IMR-90 (cell line): ENCODE data around the gene CCT3. TPM values are rescaled to one million over a fixed set of nuclear protein-coding genes. Genes with fewer than 3 reads are reported as not detected.

Experiments used
- ATAC-seq: fragments of 200-7000 bp; cut with Tn5 transposase; 2 replicates; pipeline ENCODE4 v1.9.1; 2020; ENCODE audit warnings: low read depth, mild to moderate bottlenecking, moderate library complexity
- BruUV-seq: library from RNA; stranded (reverse); fragments of 400-500 nt; replicated peaks from 2 replicates; lab custom pipeline; 2021; lab: Mats Ljungman, UMichigan
- CTCF ChIA-PET: fragments of 300-600 bp; formaldehyde crosslinking; extraction: SDS; loops from one replicate; lab custom pipeline; 2021; ENCODE audit warnings: antibody characterized with exemption; lab: Yijun Ruan, JAX
- POLR2A ChIA-PET: fragments of 300-600 bp; sonication (Branson Sonifier 250); formaldehyde crosslinking; loops from one replicate; lab custom pipeline; 2022; ENCODE audit warnings: antibody characterized with exemption; ENCODE audit not compliant: unreplicated experiment; lab: Charles Lee
- DNase-seq: peaks from one replicate; pipeline ENCODE4 v3.0.0; 2013
- H2AFZ ChIP-seq: replicated peaks from 2 replicates; pipeline ENCODE3; 2013; ENCODE audit warnings: low read length, mild to moderate bottlenecking; ENCODE audit not compliant: poor library complexity
- H2AK5ac ChIP-seq: 2 replicates; pipeline ENCODE4 v1.6.1; 2013; ENCODE audit warnings: low read depth, low read length, inconsistent platforms
- H2AK9ac ChIP-seq: replicated peaks from 2 replicates; pipeline ENCODE3; 2013; ENCODE audit warnings: mild to moderate bottlenecking, low read depth, low read length, moderate library complexity; ENCODE audit not compliant: poor library complexity
- H2BK120ac ChIP-seq: 2 replicates; pipeline ENCODE4 v1.6.1; 2013; ENCODE audit warnings: low read depth, low read length, inconsistent platforms
- H2BK15ac ChIP-seq: 3 replicates; pipeline ENCODE4 v1.6.1; 2013; ENCODE audit warnings: low read depth, low read length, inconsistent platforms
- H2BK20ac ChIP-seq: 2 replicates; pipeline ENCODE4 v1.6.1; 2013; ENCODE audit warnings: low read depth, mild to moderate bottlenecking, inconsistent platforms, low read length, moderate library complexity
- H2BK5ac ChIP-seq: 2 replicates; pipeline ENCODE4 v1.6.1; 2013; ENCODE audit warnings: mild to moderate bottlenecking, low read depth, low read length, inconsistent platforms; ENCODE audit not compliant: poor library complexity, severe bottlenecking
- H3K14ac ChIP-seq: replicated peaks from 2 replicates; pipeline ENCODE4 v1.6.1; 2013; ENCODE audit warnings: low read depth, low read length, inconsistent platforms
- H3K18ac ChIP-seq: 2 replicates; pipeline ENCODE4 v1.6.1; 2013; ENCODE audit warnings: low read depth, low read length, control low read depth
- H3K23ac ChIP-seq: 2 replicates; pipeline ENCODE4 v1.6.1; 2013; ENCODE audit warnings: low read depth, low read length, inconsistent platforms
- H3K27ac ChIP-seq: 2 replicates; pipeline ENCODE4 v1.5.1; 2013; ENCODE audit warnings: mild to moderate bottlenecking, control low read depth, low read length; ENCODE audit not compliant: insufficient read depth
- H3K27me3 ChIP-seq: 2 replicates; pipeline ENCODE4 v1.6.1; 2013; ENCODE audit warnings: low read length; ENCODE audit not compliant: control insufficient read depth, insufficient read depth
- H3K36me3 ChIP-seq: 2 replicates; pipeline ENCODE4 v1.6.1; 2013; ENCODE audit warnings: low read length, mixed read lengths; ENCODE audit not compliant: control insufficient read depth, insufficient read depth
- H3K4ac ChIP-seq: 2 replicates; pipeline ENCODE4 v1.6.1; 2013; ENCODE audit warnings: low read depth, low read length, inconsistent platforms
- H3K4me1 ChIP-seq: 2 replicates; pipeline ENCODE4 v1.6.1; 2013; ENCODE audit warnings: low read length, mixed read lengths; ENCODE audit not compliant: control insufficient read depth, insufficient read depth
- H3K4me2 ChIP-seq: 2 replicates; pipeline ENCODE4 v1.6.1; 2013; ENCODE audit warnings: low read depth, mild to moderate bottlenecking, control low read depth, low read length, moderate library complexity
- H3K4me3 ChIP-seq: 2 replicates; pipeline ENCODE4 v1.5.1; 2013; ENCODE audit warnings: low read depth, mild to moderate bottlenecking, control low read depth, low read length, moderate library complexity; ENCODE audit not compliant: insufficient read depth
- H3K56ac ChIP-seq: 2 replicates; pipeline ENCODE4 v1.6.1; 2013; ENCODE audit warnings: low read length, inconsistent platforms; ENCODE audit not compliant: insufficient read depth; ENCODE audit errors: extremely low read depth
- H3K79me1 ChIP-seq, 2 experiments: 2 replicates each; pipeline ENCODE4 v1.6.1; 2013; ENCODE audit warnings: low read length in 2 of 2, inconsistent platforms in 1 of 2, low read depth in 1 of 2
- H3K9ac ChIP-seq: 2 replicates; pipeline ENCODE4 v1.6.1; 2013; ENCODE audit warnings: low read depth, low read length, control low read depth
- H3K9me1 ChIP-seq: 2 replicates; pipeline ENCODE4 v1.6.1; 2013; ENCODE audit warnings: low read length, inconsistent platforms; ENCODE audit not compliant: insufficient read depth
- H3K9me3 ChIP-seq: 2 replicates; pipeline ENCODE4 v1.6.1; 2013; ENCODE audit warnings: low read length; ENCODE audit not compliant: control insufficient read depth, insufficient read depth
- H4K20me1 ChIP-seq: 2 replicates; pipeline ENCODE4 v1.6.1; 2013; ENCODE audit warnings: low read length, inconsistent platforms; ENCODE audit not compliant: insufficient read depth
- H4K5ac ChIP-seq: 2 replicates; pipeline ENCODE4 v1.6.1; 2013; ENCODE audit warnings: mild to moderate bottlenecking, low read depth, low read length, control low read depth
- H4K8ac ChIP-seq, 2 experiments: 2 replicates each; pipeline ENCODE4 v1.6.1; 2013; ENCODE audit warnings: low read depth in 2 of 2, low read length in 2 of 2, control low read depth in 1 of 2, inconsistent platforms in 1 of 2
- H4K91ac ChIP-seq: 2 replicates; pipeline ENCODE4 v1.6.1; 2013; ENCODE audit warnings: low read depth, low read length, inconsistent platforms; ENCODE audit not compliant: insufficient read depth
- MAZ ChIP-seq: IDR thresholded peaks from 2 replicates; pipeline ENCODE4 v1.6.1; 2012; ENCODE audit warnings: low read depth, mild to moderate bottlenecking, low read length, improper control_type of control experiment, moderate library complexity, borderline replicate concordance
- WGBS, 2 experiments: methylation state at CpG; one replicate each; pipeline versions ENCODE4 v1.1.5 to v1.1.7; 2013; ENCODE audit warnings: missing lambda C conversion rate in 2 of 2; ENCODE audit not compliant: insufficient read length in 1 of 2; ENCODE audit errors: extremely low coverage in 2 of 2; 5-methylcytosine and 5-hydroxymethylcytosine counted together
- dilution Hi-C: fragments of 300-500 bp; cut with HindIII; formaldehyde crosslinking; loops from one replicate; pipeline ENCODE4 v1.14.3; 2018; ENCODE audit warnings: low sequenced_read_pairs; ENCODE audit not compliant: unreplicated experiment
- in situ Hi-C: fragments of 300-500 bp; cut with MboI; formaldehyde crosslinking; loops from 3 replicates; pipeline ENCODE4 v1.14.3; 2019; ENCODE audit warnings: low sequenced_read_pairs, inconsistent platforms, mixed read lengths
- intact Hi-C: fragments of 100-400 bp; cut with micrococcal nuclease; formaldehyde crosslinking; loops from 2 replicates; pipeline ENCODE4 v1.10.0; 2022
- polyA plus RNA-seq, 3 experiments: library from polyadenylated mRNA; depleted of rRNA; stranded (reverse); fragments of >200 nt; gene quantifications; 2 replicates each; pipeline ENCODE4 v1.2.3, GENCODE V29; 2012; ENCODE audit warnings: low replicate concordance in 1 of 3
- total RNA-seq: library from RNA; depleted of rRNA; stranded (reverse); fragments of >200 nt; gene quantifications from 2 replicates; pipeline ENCODE4 v1.2.3, GENCODE V29; 2012

Gene CCT3
- total and polyA plus RNA-seq, 2 of the 4 experiments (the other 2 are of a cell fraction): 313 to 595 TPM

- Histone ChIP-seq H2BK5ac (no peak overlapping the region), H3K9ac (no peak overlapping the region), H3K27me3 (peaks cover 75% of the 10 kb centered on the region), H3K14ac (no peak overlapping the region), H3K9me1 (no peaks in the 10 kb centered on the region; the same call in 1 of the 2 replicates), H2BK15ac (no peak overlapping the region), H4K8ac (no peak overlapping the region), H4K20me1 (no peaks in the 10 kb centered on the region), H3K4ac (no peak overlapping the region), H3K56ac (no peak overlapping the region), H3K4me2 (no peak overlapping the region), H2AK9ac (no peak overlapping the region), H3K9me3 (no peaks in the 10 kb centered on the region), H3K23ac (no peak overlapping the region), H2BK120ac (no peak overlapping the region), H4K91ac (no peak overlapping the region), H2BK20ac (no peak overlapping the region), H3K18ac (no peak overlapping the region), H3K4me1 (peaks cover 2% of the 10 kb centered on the region; the same call in 1 of the 2 replicates), H2AK5ac (no peak overlapping the region), H3K4me3 (no peak overlapping the region), H3K36me3 (no peaks in the 10 kb centered on the region), H4K5ac (no peak overlapping the region), H3K79me1 (no peaks in the 10 kb centered on the region), H3K27ac (no peak overlapping the region), H2AFZ (no peak overlapping the region)
- ChIA-PET POLR2A (no interaction called here), CTCF (no interaction called here)
- dilution Hi-C loops: no loop called here
- no peak for DNase-seq
- BruUV-seq: no TSS peak
- no peak for ATAC-seq
- intact Hi-C loops: no loop called here
- in situ Hi-C loops: no loop called here
- no peak for TF ChIP-seq MAZ
- WGBS, 2 experiments: no CpG with 5 or more reads among the region's 7 CpGs
Observed at GRCh38 chr1:156368157-156368658, 30.1 kb upstream of the CCT3 start.
